HG02884 (cell line): ENCODE measurements around the gene PPP1R3G.
A peak's percentile ranks its signal among the peaks of the same experiment; 100 is the strongest.

Experiments
- ATAC-seq: cut with Tn5 transposase; IDR thresholded peaks from one replicate; pipeline ENCODE4 v1.9.1; 2021; ENCODE audit warnings: mild to moderate bottlenecking, moderate library complexity; ENCODE audit not compliant: unreplicated experiment

The PPP1R3G gene

GRCh38 chr6:5091210-5092069 is 6.3 kb downstream of the PPP1R3G start:
- ATAC-seq: no peak

- ATAC-seq: no peak
These were observed 8.3 kb downstream of the PPP1R3G start for GRCh38 chr6:5093231-5094015.

GRCh38 chr6:5094327-5094726 is 9.2 kb downstream of the PPP1R3G start:
- no peak for ATAC-seq

GRCh38 chr6:5095236-5095635 is 10.1 kb downstream of the PPP1R3G start:
- peak; percentile 59 for ATAC-seq

GRCh38 chr6:5096482-5096881 is 11.3 kb downstream of the PPP1R3G start:
- ATAC-seq: no peak

GRCh38 chr6:5098501-5099270 is 13.5 kb downstream of the PPP1R3G start:
- no peak for ATAC-seq

GRCh38 chr6:5099537-5099936 is 14.4 kb downstream of the PPP1R3G start:
- no peak for ATAC-seq

GRCh38 chr6:5100806-5101205 is 15.7 kb downstream of the PPP1R3G start:
- no peak for ATAC-seq

GRCh38 chr6:5102267-5102970 is 17.3 kb downstream of the PPP1R3G start:
- ATAC-seq: no peak

- no peak for ATAC-seq
These were observed 18.1 kb downstream of the PPP1R3G start for GRCh38 chr6:5103250-5103649.

GRCh38 chr6:5104667-5105066 is 19.5 kb downstream of the PPP1R3G start:
- ATAC-seq: no peak

- no peak for ATAC-seq
These were observed 20.0 kb downstream of the PPP1R3G start for GRCh38 chr6:5105146-5105545.

GRCh38 chr6:5107341-5107740 is 22.2 kb downstream of the PPP1R3G start:
- ATAC-seq: no peak

GRCh38 chr6:5108068-5108467 is 22.9 kb downstream of the PPP1R3G start:
- no peak for ATAC-seq

- no peak for ATAC-seq
These were observed 23.5 kb downstream of the PPP1R3G start for GRCh38 chr6:5108536-5109150.

- no peak for ATAC-seq
These were observed 24.3 kb downstream of the PPP1R3G start for GRCh38 chr6:5109436-5109835.

- no peak for ATAC-seq
These were observed 25.1 kb downstream of the PPP1R3G start for GRCh38 chr6:5110246-5110645.

- ATAC-seq: no peak
These were observed 26.5 kb downstream of the PPP1R3G start for GRCh38 chr6:5111626-5112025.

GRCh38 chr6:5112066-5112799 is 27.1 kb downstream of the PPP1R3G start:
- no peak for ATAC-seq

- ATAC-seq: no peak
These were observed 28.0 kb downstream of the PPP1R3G start for GRCh38 chr6:5113096-5113495.
